ENCODE data around the gene TMEM219.
"Not testable (repeated sequence)": the region's sequence is repeated elsewhere in the genome, so short reads cannot be mapped to it uniquely, and the experiment has no call there.

The TMEM219 gene

GRCh38 chr16:29926711-29927052 lies 35.2 kb upstream of the TMEM219 start:
- H3K4me1 ChIP-seq (ENCODE audit: control insufficient read depth, insufficient read depth, low read length): peaks cover 8% of the 10 kb centered on the region
- H3K4me3 ChIP-seq (ENCODE audit: low read length): peak overlapping the region; percentile 82
- H3K27ac ChIP-seq (ENCODE audit: low read depth, low read length): peak overlapping the region; percentile 93
- H3K36me3 ChIP-seq (ENCODE audit: control insufficient read depth, insufficient read depth, low read length): peaks cover under 1% of the 10 kb centered on the region
- H3K9ac ChIP-seq (ENCODE audit: low read length): peak overlapping the region; percentile 86
- no peaks in the 10 kb centered on the region for H3K27me3 ChIP-seq (ENCODE audit: control insufficient read depth, insufficient read depth, low read length)

GRCh38 chr16:29927070-29927905 lies 34.6 kb upstream of the TMEM219 start:
- no peaks in the 10 kb centered on the region for H3K36me3 ChIP-seq (ENCODE audit: control insufficient read depth, insufficient read depth, low read length)
- no peak overlapping the region for H3K9ac ChIP-seq (ENCODE audit: low read length)
- no peaks in the 10 kb centered on the region for H3K27me3 ChIP-seq (ENCODE audit: control insufficient read depth, insufficient read depth, low read length)
- peak overlapping the region; percentile 93 for H3K27ac ChIP-seq (ENCODE audit: low read depth, low read length)
- peaks cover 8% of the 10 kb centered on the region for H3K4me1 ChIP-seq (ENCODE audit: control insufficient read depth, insufficient read depth, low read length)
- H3K4me3 ChIP-seq (ENCODE audit: low read length): peak overlapping the region; percentile 82

DNA sequence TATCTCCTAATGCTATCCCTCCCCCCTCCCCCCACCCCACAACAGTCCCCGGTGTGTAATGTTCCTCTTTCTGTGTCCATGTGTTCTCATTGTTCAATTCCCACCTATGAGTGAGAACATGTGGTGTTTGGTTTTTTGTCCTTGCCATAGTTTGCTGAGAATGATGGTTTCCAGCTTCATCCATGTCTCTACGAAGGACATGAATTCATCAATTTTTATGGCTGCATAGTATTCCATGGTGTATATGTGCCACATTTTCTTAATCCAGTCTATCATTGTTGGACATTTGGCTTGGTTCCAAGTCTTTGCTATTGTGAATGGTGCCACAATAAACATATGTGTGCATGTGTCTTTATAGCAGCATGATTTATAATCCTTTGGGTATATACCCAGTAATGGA lies 30.1 kb upstream of the TMEM219 start:
- H3K4me3 ChIP-seq (ENCODE audit: low read length); H3K27me3 ChIP-seq (ENCODE audit: control insufficient read depth, insufficient read depth, low read length); H3K27ac ChIP-seq (ENCODE audit: low read depth, low read length); H3K36me3 ChIP-seq (ENCODE audit: control insufficient read depth, insufficient read depth, low read length); H3K4me1 ChIP-seq (ENCODE audit: control insufficient read depth, insufficient read depth, low read length); H3K9ac ChIP-seq (ENCODE audit: low read length): not testable (repeated sequence)

DNA sequence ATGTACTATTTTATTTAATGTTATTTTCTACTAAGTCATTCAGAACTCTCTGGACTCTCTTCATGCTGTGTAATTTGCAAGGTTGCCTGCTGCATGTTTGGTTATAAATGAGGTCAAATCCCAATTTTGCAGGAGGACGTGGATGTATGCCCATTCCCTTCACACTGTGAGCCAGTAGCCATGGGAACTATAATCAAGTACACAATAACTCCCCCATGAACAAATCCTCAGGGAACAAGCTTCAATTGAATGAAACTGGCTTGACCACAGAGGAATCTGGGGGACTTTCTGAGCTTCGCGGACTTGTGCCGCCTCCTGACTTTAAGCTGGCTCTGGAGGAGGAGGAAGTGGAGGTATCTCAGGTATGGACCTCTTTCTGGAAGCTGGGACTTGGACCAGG lies 21.2 kb upstream of the TMEM219 start:
- H3K9ac ChIP-seq (ENCODE audit: low read length): no peak overlapping the region
- no peak overlapping the region for H3K4me3 ChIP-seq (ENCODE audit: low read length)
- peaks cover 10% of the 10 kb centered on the region for H3K4me1 ChIP-seq (ENCODE audit: control insufficient read depth, insufficient read depth, low read length)
- H3K36me3 ChIP-seq (ENCODE audit: control insufficient read depth, insufficient read depth, low read length): no peaks in the 10 kb centered on the region
- no peak overlapping the region for H3K27ac ChIP-seq (ENCODE audit: low read depth, low read length)
- no peaks in the 10 kb centered on the region for H3K27me3 ChIP-seq (ENCODE audit: control insufficient read depth, insufficient read depth, low read length)

DNA sequence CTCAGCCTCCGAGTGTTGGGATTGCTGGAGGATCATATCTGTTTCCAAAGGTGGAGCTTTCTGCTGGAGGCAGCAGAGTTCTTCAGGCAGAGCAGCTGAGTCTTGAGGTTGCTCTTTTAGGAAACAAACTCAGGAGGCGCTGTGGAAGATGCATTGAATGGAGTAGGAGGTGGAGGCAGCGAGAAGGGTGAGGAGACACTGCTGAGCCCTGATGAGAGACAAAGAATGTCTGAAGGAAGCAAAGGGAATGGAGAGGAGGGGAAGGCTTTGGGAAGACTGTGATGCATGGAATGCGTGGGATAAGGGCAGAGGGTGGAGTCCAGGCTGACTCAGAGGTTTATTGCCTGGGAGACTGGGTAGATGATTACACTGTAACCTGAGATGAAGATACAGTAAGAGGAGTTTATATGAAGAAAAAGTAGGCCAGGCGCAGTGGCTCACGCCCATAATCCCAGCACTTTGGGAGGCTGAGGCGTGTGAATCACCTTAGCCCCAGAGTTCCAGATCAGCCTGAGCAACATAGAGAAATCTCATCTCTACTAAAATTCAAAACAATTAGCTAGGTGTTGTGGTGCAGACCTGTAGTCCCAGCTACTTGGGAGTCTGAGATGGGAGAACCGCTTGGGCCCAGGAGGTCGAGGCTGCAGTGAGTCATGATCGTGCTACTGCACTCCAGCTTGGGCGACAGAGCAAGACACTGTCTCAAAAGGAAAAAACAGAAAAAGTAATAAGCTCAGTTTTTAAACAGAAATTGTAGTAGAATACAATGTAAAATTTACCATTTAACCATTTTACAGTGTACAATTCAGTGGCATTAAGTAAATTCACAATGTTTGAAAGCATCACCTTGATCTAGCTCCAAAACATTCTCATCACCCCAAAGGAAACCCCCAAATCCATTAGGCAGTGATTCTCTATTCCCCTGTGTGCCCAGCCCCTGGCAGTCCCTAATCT lies 17.8 kb upstream of the TMEM219 start:
- Histone ChIP-seq H3K4me3 (ENCODE audit: low read length) (peak overlapping the region; percentile 46), H3K9ac (ENCODE audit: low read length) (no peak overlapping the region), H3K27me3 (ENCODE audit: control insufficient read depth, insufficient read depth, low read length) (no peaks in the 10 kb centered on the region), H3K4me1 (ENCODE audit: control insufficient read depth, insufficient read depth, low read length) (peaks cover 10% of the 10 kb centered on the region), H3K27ac (ENCODE audit: low read depth, low read length) (peak overlapping the region; percentile 77), H3K36me3 (ENCODE audit: control insufficient read depth, insufficient read depth, low read length) (no peaks in the 10 kb centered on the region)

- Histone ChIP-seq H3K27me3 (ENCODE audit: control insufficient read depth, insufficient read depth, low read length) (no peaks in the 10 kb centered on the region), H3K4me3 (ENCODE audit: low read length) (no peak overlapping the region), H3K9ac (ENCODE audit: low read length) (no peak overlapping the region), H3K27ac (ENCODE audit: low read depth, low read length) (no peak overlapping the region), H3K36me3 (ENCODE audit: control insufficient read depth, insufficient read depth, low read length) (no peaks in the 10 kb centered on the region), H3K4me1 (ENCODE audit: control insufficient read depth, insufficient read depth, low read length) (peaks cover 10% of the 10 kb centered on the region)
Observed at GRCh38 chr16:29947897-29948296, 14.0 kb upstream of the TMEM219 start.

DNA sequence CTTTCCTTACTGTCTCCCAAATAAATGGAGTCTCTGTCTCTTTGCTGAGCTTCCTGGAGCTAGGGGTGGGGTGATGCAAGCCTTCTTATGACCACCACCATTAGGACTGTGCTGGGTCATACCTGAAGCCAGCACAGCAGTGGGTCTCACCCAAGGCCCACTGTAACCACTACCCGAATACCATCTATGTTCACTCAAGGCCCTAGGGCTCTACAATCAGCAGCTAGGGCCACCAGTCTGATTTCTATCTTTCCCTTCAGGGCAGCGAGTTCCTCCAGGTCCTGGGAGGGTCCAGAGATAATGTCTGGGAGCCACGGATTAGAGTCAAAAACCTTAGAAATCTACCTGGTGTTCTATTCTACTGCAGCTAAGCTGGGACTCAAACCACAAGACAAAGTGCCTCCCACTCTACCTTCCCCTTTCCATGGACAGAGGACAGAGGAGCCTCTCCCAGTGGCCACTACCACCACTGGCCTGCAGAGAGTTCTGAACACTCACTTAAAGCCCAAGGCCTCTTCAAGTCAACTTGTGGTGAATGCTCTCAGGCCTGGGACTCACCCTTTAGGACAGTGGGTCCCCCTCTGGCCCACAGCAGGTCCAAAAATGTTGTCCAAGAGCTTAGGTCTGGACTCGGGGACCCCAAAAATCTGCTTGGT lies 10.9 kb upstream of the TMEM219 start:
- H3K9ac ChIP-seq (ENCODE audit: low read length): no peak overlapping the region
- no peaks in the 10 kb centered on the region for H3K4me1 ChIP-seq (ENCODE audit: control insufficient read depth, insufficient read depth, low read length)
- no peaks in the 10 kb centered on the region for H3K27me3 ChIP-seq (ENCODE audit: control insufficient read depth, insufficient read depth, low read length)
- no peak overlapping the region for H3K27ac ChIP-seq (ENCODE audit: low read depth, low read length)
- no peak overlapping the region for H3K4me3 ChIP-seq (ENCODE audit: low read length)
- no peaks in the 10 kb centered on the region for H3K36me3 ChIP-seq (ENCODE audit: control insufficient read depth, insufficient read depth, low read length)

- Histone ChIP-seq H3K4me1 (ENCODE audit: control insufficient read depth, insufficient read depth, low read length) (no peaks in the 10 kb centered on the region), H3K27me3 (ENCODE audit: control insufficient read depth, insufficient read depth, low read length) (no peaks in the 10 kb centered on the region), H3K27ac (ENCODE audit: low read depth, low read length) (no peak overlapping the region), H3K9ac (ENCODE audit: low read length) (no peak overlapping the region), H3K36me3 (ENCODE audit: control insufficient read depth, insufficient read depth, low read length) (no peaks in the 10 kb centered on the region), H3K4me3 (ENCODE audit: low read length) (no peak overlapping the region)
Observed at GRCh38 chr16:29951625-29952365, 10.1 kb upstream of the TMEM219 start.

- H3K27ac ChIP-seq (ENCODE audit: low read depth, low read length): no peak overlapping the region
- H3K9ac ChIP-seq (ENCODE audit: low read length): no peak overlapping the region
Observed at GRCh38 chr16:29958756-29959155, 3.1 kb upstream of the TMEM219 start.

GRCh38 chr16:29959293-29959692 lies 2.6 kb upstream of the TMEM219 start:
- Histone ChIP-seq H3K27me3 (ENCODE audit: control insufficient read depth, insufficient read depth, low read length) (no peaks in the 10 kb centered on the region), H3K4me1 (ENCODE audit: control insufficient read depth, insufficient read depth, low read length) (peaks cover 6% of the 10 kb centered on the region), H3K36me3 (ENCODE audit: control insufficient read depth, insufficient read depth, low read length) (no peaks in the 10 kb centered on the region), H3K9ac (ENCODE audit: low read length) (no peak overlapping the region), H3K4me3 (ENCODE audit: low read length) (no peak overlapping the region), H3K27ac (ENCODE audit: low read depth, low read length) (no peak overlapping the region)

More at GRCh38 chr16:29958756-29959155, 3.1 kb upstream of the TMEM219 start:
- H3K36me3 ChIP-seq (ENCODE audit: control insufficient read depth, insufficient read depth, low read length): no peaks in the 10 kb centered on the region
- no peak overlapping the region for H3K4me3 ChIP-seq (ENCODE audit: low read length)
- no peaks in the 10 kb centered on the region for H3K27me3 ChIP-seq (ENCODE audit: control insufficient read depth, insufficient read depth, low read length)
- peaks cover 6% of the 10 kb centered on the region for H3K4me1 ChIP-seq (ENCODE audit: control insufficient read depth, insufficient read depth, low read length)

DNA sequence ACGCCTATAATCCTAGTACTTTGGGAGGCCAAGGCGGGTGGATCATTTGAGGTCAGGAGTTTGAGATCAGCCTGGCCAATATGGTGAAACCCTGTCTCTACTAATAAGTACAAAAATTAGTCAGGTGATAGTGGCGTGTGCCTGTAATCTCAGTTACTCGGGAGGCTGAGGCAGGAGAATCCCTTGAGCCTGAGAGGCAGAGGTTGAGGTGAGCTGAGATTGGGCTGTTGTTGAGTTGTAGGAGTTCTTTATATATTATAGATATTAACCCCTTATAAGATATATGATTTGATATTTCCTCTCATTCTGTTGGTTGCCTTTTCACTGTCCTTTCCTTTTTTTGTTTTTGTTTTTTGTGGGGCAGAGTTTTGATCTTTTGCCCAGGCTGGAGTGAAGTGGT lies 2.1 kb upstream of the TMEM219 start:
- not testable (repeated sequence) for H3K27ac ChIP-seq (ENCODE audit: low read depth, low read length); H3K27me3 ChIP-seq (ENCODE audit: control insufficient read depth, insufficient read depth, low read length); H3K36me3 ChIP-seq (ENCODE audit: control insufficient read depth, insufficient read depth, low read length); H3K9ac ChIP-seq (ENCODE audit: low read length); H3K4me3 ChIP-seq (ENCODE audit: low read length); H3K4me1 ChIP-seq (ENCODE audit: control insufficient read depth, insufficient read depth, low read length)

GRCh38 chr16:29961127-29961478 lies 776 bp upstream of the TMEM219 start:
- no peaks in the 10 kb centered on the region for H3K27me3 ChIP-seq (ENCODE audit: control insufficient read depth, insufficient read depth, low read length)
- peak overlapping the region; percentile 82 for H3K9ac ChIP-seq (ENCODE audit: low read length)
- peak overlapping the region; percentile 73 for H3K4me3 ChIP-seq (ENCODE audit: low read length)
- no peaks in the 10 kb centered on the region for H3K36me3 ChIP-seq (ENCODE audit: control insufficient read depth, insufficient read depth, low read length)
- H3K27ac ChIP-seq (ENCODE audit: low read depth, low read length): peak overlapping the region; percentile 80
- H3K4me1 ChIP-seq (ENCODE audit: control insufficient read depth, insufficient read depth, low read length): peaks cover 6% of the 10 kb centered on the region

Measured in rectal smooth muscle tissue (tissue), 1 donor.